Measurements from ENCODE around the gene WDR90.

Gene WDR90

GRCh38 chr16:676913-677312, 27.7 kb downstream of the WDR90 start:
- no peak for DNase-seq (ENCODE audit: low read depth)
- no peak overlapping the region for H3K4me3 ChIP-seq (ENCODE audit: low read depth, low read length)
- TF ChIP-seq MAX (IDR thresholded peaks at IDR 0.05; ENCODE audit: low read depth, low read length) (no peak), CTCF (IDR thresholded peaks at IDR 0.05; ENCODE audit: low read depth, low read length) (no peak), POLR2A (IDR thresholded peaks at IDR 0.05; ENCODE audit: extremely low read depth, insufficient read length) (no peak), MYC (IDR thresholded peaks at IDR 0.05; ENCODE audit: low read depth, low read length) (no peak)

- no peak for TF ChIP-seq MYC (IDR thresholded peaks at IDR 0.05; ENCODE audit: low read depth, low read length)
- TF ChIP-seq CTCF (IDR thresholded peaks at IDR 0.05; ENCODE audit: low read depth, low read length): no peak
- TF ChIP-seq MAX (IDR thresholded peaks at IDR 0.05; ENCODE audit: low read depth, low read length): no peak
- no peak for TF ChIP-seq POLR2A (IDR thresholded peaks at IDR 0.05; ENCODE audit: extremely low read depth, insufficient read length)
- no peak for DNase-seq (ENCODE audit: low read depth)
- H3K4me3 ChIP-seq (ENCODE audit: low read depth, low read length): no peak overlapping the region
Observed at GRCh38 chr16:677316-678190, 28.4 kb downstream of the WDR90 start.

GRCh38 chr16:678209-678857, 29.2 kb downstream of the WDR90 start:
- DNase-seq (ENCODE audit: low read depth): no peak
- TF ChIP-seq MYC (IDR thresholded peaks at IDR 0.05; ENCODE audit: low read depth, low read length) (no peak), CTCF (IDR thresholded peaks at IDR 0.05; ENCODE audit: low read depth, low read length) (no peak), POLR2A (IDR thresholded peaks at IDR 0.05; ENCODE audit: extremely low read depth, insufficient read length) (no peak), MAX (IDR thresholded peaks at IDR 0.05; ENCODE audit: low read depth, low read length) (no peak)
- H3K4me3 ChIP-seq (ENCODE audit: low read depth, low read length): no peak overlapping the region

- peak; percentile 70 for DNase-seq (ENCODE audit: low read depth)
- H3K4me3 ChIP-seq (ENCODE audit: low read depth, low read length): peak overlapping the region; percentile 34
- TF ChIP-seq POLR2A (IDR thresholded peaks at IDR 0.05; ENCODE audit: extremely low read depth, insufficient read length) (peak; percentile 37), CTCF (IDR thresholded peaks at IDR 0.05; ENCODE audit: low read depth, low read length) (no peak), MYC (IDR thresholded peaks at IDR 0.05; ENCODE audit: low read depth, low read length) (peak; percentile 30; the same call in 1 of the 2 replicates), MAX (IDR thresholded peaks at IDR 0.05; ENCODE audit: low read depth, low read length) (peak; percentile 58; the same call in 1 of the 2 replicates)
Observed at GRCh38 chr16:678858-679813, 30.0 kb downstream of the WDR90 start.

Data from NB4 (cell line).